ENCODE data around the gene CD59.
"Not testable (repeated sequence)": the region's sequence is repeated elsewhere in the genome, so short reads cannot be mapped to it uniquely, and the experiment has no call there.

The CD59 gene

DNA sequence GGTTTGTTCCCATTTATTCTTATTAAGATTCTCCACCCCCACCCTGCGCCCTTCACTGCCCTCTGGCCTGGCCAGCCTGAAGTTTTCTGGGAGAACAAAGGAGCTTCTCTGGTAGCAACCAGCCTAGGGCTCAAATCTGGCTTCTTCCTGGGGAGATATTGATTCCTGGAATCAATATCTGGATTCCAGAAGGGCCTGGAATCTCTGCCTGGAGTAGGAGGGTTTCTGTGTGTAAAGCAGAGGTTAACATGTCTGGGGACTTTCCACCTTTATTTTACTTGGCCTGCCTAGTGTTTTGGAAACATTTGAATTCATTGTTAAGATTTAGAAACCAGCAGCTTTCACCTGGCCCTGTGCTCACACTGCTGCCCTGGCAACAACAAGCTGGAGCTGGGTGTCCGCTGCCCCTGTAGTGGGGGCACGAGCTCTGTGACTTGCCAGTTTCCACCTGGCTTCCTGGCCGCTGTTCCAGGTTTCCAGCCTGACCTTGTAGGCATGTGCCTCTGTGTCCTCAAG is 41.1 kb downstream of the CD59 start:
- DNase-seq (ENCODE audit: low read depth in 2 of 3, low spot score in 2 of 3) = no peak

GRCh38 chr11:33694346-33695050 is 41.7 kb downstream of the CD59 start:
- no peak for DNase-seq (ENCODE audit: low read depth in 2 of 3, low spot score in 2 of 3)

- DNase-seq (ENCODE audit: low read depth in 2 of 3, low spot score in 2 of 3) = no peak
Observed at GRCh38 chr11:33692541-33692940, 43.7 kb downstream of the CD59 start.

DNA sequence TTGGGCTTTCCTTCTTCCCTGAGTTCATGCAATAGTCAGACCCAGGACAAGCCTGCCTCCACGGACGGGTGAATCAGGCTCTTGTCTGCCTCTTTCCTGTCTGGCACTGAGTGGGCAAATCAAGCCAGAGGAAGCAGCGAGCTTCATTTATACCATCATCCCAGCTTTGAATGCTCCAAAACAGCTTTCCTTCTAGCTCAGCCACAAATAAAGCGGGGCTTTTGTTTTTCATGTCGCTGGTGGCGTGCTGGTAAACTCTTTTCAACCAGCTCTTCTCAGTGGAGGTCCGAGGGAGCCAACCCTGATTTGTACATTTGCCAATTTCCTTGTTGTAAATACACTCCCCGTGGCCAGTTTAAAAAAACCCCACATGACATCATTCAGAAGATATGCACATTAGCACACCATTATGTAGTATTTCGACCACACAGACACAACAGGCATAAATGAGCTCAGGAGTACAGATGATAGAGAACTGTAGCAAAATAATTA is 44.2 kb downstream of the CD59 start:
- DNase-seq (ENCODE audit: low read depth in 2 of 3, low spot score in 2 of 3) = no peak

GRCh38 chr11:33691066-33691864 is 45.0 kb downstream of the CD59 start:
- DNase-seq (ENCODE audit: low read depth in 2 of 3, low spot score in 2 of 3) = no peak

GRCh38 chr11:33690290-33691065 is 45.7 kb downstream of the CD59 start:
- no peak for DNase-seq (ENCODE audit: low read depth in 2 of 3, low spot score in 2 of 3)

- DNase-seq (ENCODE audit: low read depth in 2 of 3, low spot score in 2 of 3) = no peak
Observed at GRCh38 chr11:33689501-33689900, 46.7 kb downstream of the CD59 start.

DNA sequence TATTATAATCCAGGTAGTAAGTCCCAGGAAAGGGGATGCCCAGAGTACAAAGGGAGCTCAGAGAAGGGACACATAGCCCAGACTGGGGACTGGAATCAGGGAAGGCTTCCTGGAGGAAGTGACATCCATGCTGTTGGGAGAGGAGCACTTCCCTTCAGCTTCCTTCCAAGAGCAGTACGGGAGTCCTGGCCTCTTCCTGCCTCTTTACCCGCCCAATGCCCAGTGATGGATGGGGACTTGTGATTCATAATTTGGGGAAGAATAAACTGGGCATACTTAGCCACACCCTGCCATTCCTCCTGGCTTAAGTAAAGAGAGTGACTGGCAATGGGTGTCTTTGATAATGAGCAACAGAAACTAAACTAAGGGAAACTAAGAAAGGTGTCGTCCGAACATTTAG is 47.1 kb downstream of the CD59 start:
- DNase-seq (ENCODE audit: low read depth in 2 of 3, low spot score in 2 of 3) = no peak

DNA sequence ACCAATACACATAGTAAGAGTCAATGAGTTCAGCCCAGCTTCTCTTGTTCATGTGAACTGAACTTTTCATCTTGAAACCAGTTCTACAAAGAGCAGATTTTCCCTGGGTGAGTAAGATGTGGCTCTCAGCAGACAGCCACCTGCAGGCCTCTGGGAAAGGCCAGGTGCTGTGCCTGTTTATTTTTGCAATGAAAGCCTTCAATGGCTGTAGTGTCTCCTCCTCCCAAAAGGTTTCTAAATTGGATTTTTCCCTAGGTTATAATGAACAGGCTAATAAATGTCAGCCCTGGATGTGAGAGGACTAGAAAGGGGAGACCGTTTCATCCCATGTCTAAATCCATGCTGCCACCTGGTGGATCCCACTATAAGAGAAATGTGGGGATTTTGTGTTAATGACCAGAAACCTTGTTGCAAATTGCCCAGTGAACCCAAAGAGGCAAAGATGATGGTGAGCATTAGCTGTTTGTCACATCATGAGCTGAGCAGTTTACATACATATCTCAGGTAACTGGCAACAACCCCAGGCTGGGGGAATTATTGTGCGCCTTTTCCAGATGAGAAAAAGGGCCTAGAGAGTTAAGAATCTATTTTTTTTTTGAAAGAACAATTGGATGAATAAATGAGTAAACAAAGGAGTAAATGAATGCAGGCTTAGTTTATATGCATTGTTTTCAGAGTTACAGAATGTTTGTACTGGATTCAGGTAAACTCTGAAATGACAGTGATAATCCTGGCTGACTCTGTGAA is 48.3 kb downstream of the CD59 start:
- no peak for DNase-seq (ENCODE audit: low read depth in 2 of 3, low spot score in 2 of 3)

- DNase-seq (ENCODE audit: low read depth in 2 of 3, low spot score in 2 of 3) = no peak
Observed at GRCh38 chr11:33685082-33685481, 51.1 kb downstream of the CD59 start.

DNA sequence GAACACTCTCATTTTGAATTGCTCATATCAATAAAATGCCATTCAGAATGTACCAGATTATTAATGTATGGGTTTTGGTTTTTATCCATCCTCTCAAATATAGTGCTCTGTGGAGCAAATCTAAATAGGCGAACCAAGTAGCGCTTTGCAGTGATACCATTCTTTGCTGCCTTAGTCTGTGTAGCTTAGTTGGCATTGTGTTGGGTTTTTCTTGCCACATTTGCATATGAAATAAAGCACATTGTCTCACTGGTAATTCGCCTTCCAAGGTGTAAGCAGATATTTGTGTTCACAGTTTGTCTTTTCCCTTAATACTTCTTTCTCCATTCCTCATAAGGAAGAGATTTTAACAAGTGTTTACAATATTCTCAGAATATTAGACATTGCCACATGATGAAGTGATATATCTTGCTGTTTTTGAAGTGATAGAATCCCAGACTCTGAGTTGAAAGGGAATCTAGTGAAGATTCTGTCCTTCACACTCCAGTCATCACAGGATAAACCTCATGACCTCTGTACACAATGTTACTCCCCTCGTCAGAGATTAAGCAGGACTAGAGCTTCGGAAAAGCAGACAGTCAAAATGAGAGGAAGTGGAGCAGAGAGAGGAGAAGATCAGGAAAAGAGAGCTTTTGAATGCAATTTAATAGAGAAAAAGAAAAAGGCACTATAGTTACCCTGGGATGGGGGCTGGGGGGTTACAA is 52.1 kb downstream of the CD59 start:
- no peak for DNase-seq (ENCODE audit: low read depth in 2 of 3, low spot score in 2 of 3)

- DNase-seq (ENCODE audit: low read depth in 2 of 3, low spot score in 2 of 3) = no peak
Observed at GRCh38 chr11:33682446-33682845, 53.8 kb downstream of the CD59 start.

- no peak for DNase-seq (ENCODE audit: low read depth in 2 of 3, low spot score in 2 of 3)
Observed at GRCh38 chr11:33682019-33682418, 54.2 kb downstream of the CD59 start.

GRCh38 chr11:33678616-33679015 is 57.6 kb downstream of the CD59 start:
- not testable (repeated sequence) for DNase-seq (ENCODE audit: low read depth in 2 of 3, low spot score in 2 of 3)

GRCh38 chr11:33674035-33674814 is 62.0 kb downstream of the CD59 start:
- no peak for DNase-seq (ENCODE audit: low read depth in 2 of 3, low spot score in 2 of 3)

- DNase-seq (ENCODE audit: low read depth in 2 of 3, low spot score in 2 of 3) = no peak
Observed at GRCh38 chr11:33672273-33672672, 64.0 kb downstream of the CD59 start.

DNA sequence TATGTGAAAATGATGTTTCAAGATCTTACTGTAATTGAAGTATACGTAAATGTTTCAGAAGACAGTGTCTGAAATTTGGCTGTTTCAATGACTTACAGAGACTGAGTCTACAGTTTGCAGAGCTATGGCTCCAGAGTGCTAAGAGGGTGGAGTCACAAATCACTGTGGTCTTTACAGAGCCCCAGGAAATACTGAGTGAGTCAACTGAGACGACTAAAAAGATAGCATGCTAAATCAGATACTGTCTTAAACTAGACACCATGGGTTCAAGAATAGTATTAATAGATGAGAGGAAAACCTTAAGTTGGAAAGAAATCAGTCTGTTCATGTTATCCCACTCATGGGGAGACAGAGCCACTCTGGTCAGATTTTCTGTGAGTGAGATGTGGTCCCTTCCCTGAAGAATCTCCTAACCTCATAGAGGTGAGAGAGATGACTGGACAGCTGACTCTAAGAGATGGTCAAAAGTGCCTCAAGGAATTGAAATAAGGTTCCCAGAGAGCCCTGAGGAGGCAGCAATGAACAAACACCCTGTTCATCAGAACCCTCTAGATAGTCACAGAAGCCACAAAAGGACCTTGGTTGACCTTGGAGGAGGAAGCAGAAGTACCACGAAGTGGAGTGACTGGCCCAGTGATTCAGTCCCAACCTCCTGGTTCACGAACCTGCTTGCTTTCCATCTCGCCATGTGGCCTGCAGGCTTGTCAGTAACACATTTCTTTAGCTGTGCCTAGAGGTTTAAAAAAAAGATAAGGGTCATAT is 65.8 kb downstream of the CD59 start:
- DNase-seq (ENCODE audit: low read depth in 2 of 3, low spot score in 2 of 3) = no peak

- DNase-seq (ENCODE audit: low read depth in 2 of 3, low spot score in 2 of 3) = no peak
Observed at GRCh38 chr11:33669598-33670249, 66.5 kb downstream of the CD59 start.
